Progenitor cell of endocrine pancreas (in vitro differentiated cells): ENCODE results near the gene ERVV-1. TPM values are rescaled to one million over a fixed set of nuclear protein-coding genes. Genes with fewer than 3 reads are reported as not detected.
"Not testable (repeated sequence)": the region's sequence is repeated elsewhere in the genome, so short reads cannot be mapped to it uniquely, and the experiment has no call there.

Experiments
- DNase-seq: peaks from one replicate; pipeline ENCODE4 v3.0.0; 2021; ENCODE audit warnings: low spot score; ENCODE audit not compliant: unreplicated experiment
- H3K27ac Mint-ChIP-seq: 2 replicates; pipeline ENCODE4 v1.8.0; 2021; ENCODE audit warnings: mild to moderate bottlenecking, moderate library complexity, mixed read lengths
- H3K27me3 Mint-ChIP-seq: 2 replicates; pipeline ENCODE4 v1.8.0; 2021; ENCODE audit warnings: mixed read lengths
- H3K36me3 Mint-ChIP-seq: 2 replicates; pipeline ENCODE4 v1.8.0; 2022; ENCODE audit warnings: mixed read lengths; ENCODE audit not compliant: insufficient read depth
- H3K4me1 Mint-ChIP-seq: 2 replicates; pipeline ENCODE4 v1.8.0; 2021; ENCODE audit warnings: low read depth, mixed read lengths
- H3K4me3 Mint-ChIP-seq: 2 replicates; pipeline ENCODE4 v1.8.0; 2021; ENCODE audit warnings: low read depth, mild to moderate bottlenecking, moderate library complexity, mixed read lengths
- H3K9me3 Mint-ChIP-seq: 2 replicates; pipeline ENCODE4 v1.8.0; 2021; ENCODE audit warnings: low read depth, mixed read lengths
- long read RNA-seq: library from polyadenylated mRNA; unstranded; transcript quantifications from one replicate; pipeline ENCODE4 v2.0.0, GENCODE V29; 2020
- total RNA-seq: library from RNA; stranded (reverse); gene quantifications from 2 replicates; pipeline ENCODE4 v1.2.1, GENCODE V29; 2021
- TF ChIP-seq, protein P1 (sequence below): fragments of 200-600 bp; sonication (generic); IDR thresholded peaks from one replicate; pipeline ENCODE4 v1.5.0; 2021; ENCODE audit warnings: antibody characterized with exemption, mild to moderate bottlenecking; ENCODE audit not compliant: unreplicated experiment

ERVV-1 gene, protein sequence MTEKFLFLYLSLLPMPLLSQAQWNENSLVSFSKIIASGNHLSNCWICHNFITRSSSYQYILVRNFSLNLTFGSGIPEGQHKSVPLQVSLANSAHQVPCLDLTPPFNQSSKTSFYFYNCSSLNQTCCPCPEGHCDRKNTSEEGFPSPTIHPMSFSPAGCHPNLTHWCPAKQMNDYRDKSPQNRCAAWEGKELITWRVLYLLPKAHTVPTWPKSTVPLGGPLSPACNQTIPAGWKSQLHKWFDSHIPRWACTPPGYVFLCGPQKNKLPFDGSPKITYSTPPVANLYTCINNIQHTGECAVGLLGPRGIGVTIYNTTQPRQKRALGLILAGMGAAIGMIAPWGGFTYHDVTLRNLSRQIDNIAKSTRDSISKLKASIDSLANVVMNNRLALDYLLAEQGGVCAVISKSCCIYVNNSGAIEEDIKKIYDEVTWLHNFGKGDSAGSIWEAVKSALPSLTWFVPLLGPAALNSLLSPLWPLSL
- not detected in 2 replicates for total RNA-seq
- long read RNA-seq, result 0 reads

DNA sequence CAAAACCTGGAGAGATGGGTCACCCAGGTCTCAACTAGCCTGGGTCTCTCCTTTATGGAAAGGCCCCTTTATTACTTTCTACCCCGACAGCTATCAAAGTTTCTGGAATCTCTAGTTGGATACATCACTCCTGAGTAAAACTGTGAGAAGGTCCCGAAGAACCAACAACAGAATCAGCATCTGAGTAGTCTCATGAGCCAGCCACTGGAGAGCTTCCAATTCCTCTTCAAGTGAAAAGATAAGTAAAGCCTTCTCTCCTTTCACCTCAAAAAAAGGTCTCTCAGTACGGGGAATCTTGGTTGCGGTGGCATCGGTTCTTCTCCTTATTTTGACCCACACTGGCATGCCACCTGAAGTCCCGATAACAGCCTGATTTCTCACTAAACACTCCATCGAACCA lies at the start of gene ERVV-1:
ERVV-1 (plus strand) TSS at position 301 of the 400 bp plus-strand sequence. CDS start 170 bp downstream, outside the sequence.
- peaks cover 2% of the 10 kb centered on the region for H3K4me1 Mint-ChIP-seq
- no peaks in the 10 kb centered on the region for H3K27me3 Mint-ChIP-seq
- no peaks in the 10 kb centered on the region for H3K36me3 Mint-ChIP-seq
- TF ChIP-seq, protein P1, sequence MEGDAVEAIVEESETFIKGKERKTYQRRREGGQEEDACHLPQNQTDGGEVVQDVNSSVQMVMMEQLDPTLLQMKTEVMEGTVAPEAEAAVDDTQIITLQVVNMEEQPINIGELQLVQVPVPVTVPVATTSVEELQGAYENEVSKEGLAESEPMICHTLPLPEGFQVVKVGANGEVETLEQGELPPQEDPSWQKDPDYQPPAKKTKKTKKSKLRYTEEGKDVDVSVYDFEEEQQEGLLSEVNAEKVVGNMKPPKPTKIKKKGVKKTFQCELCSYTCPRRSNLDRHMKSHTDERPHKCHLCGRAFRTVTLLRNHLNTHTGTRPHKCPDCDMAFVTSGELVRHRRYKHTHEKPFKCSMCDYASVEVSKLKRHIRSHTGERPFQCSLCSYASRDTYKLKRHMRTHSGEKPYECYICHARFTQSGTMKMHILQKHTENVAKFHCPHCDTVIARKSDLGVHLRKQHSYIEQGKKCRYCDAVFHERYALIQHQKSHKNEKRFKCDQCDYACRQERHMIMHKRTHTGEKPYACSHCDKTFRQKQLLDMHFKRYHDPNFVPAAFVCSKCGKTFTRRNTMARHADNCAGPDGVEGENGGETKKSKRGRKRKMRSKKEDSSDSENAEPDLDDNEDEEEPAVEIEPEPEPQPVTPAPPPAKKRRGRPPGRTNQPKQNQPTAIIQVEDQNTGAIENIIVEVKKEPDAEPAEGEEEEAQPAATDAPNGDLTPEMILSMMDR, result no peak
- H3K9me3 Mint-ChIP-seq, result no peaks in the 10 kb centered on the region
- DNase-seq, result no peak
- H3K27ac Mint-ChIP-seq, result no peak within 1 kb of the TSS
- H3K4me3 Mint-ChIP-seq, result no peak within 1 kb of the TSS

DNA sequence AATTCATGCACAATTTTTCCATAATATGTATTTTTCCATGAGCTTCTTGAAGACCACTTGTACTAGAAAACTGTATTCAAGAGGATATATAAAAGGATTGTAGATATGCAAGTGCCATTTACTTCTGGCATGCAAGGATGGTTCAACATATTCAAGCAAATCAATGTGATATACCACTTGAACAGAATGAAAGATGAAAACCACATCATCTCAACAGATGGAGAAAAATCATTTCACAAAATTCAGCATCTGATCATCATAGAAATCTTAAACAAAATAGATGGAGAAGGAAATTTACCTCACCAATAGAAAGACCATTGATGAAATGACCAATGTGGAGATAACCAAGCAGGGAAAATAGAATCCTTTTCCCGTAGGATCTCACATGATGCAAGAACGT lies 45.9 kb upstream of the ERVV-1 start:
- Mint-ChIP-seq H3K36me3 (peaks cover 39% of the 10 kb centered on the region), H3K27ac (no peak overlapping the region)
- TF ChIP-seq, protein P1, result no peak

DNA sequence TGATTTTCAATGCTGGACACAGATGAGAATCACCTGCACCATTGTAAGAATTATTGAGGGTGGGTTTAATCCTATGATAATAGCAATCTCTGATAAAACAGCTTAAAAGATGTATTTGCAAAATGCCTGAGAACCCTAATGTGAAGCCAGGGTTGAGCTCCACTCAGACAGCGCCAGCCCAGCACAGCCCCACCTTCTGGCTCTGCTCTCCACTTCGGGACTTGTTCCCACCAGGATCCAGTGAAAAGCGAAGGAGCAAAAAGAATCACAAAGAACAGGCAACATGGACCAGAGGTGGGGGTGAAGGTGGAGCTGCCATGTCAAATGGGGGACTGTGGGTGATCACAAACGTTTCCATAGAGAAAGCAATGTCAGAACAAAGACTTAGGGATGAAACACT lies 32.4 kb upstream of the ERVV-1 start:
- no peak for DNase-seq
- no peaks in the 10 kb centered on the region for H3K4me1 Mint-ChIP-seq

More for the DNA sequence above, 45.9 kb upstream of the ERVV-1 start:
- Mint-ChIP-seq H3K9me3 (peaks cover 10% of the 10 kb centered on the region), H3K4me1 (peaks cover 12% of the 10 kb centered on the region), H3K27me3 (no peaks in the 10 kb centered on the region), H3K4me3 (no peak overlapping the region)
- DNase-seq, result no peak

DNA sequence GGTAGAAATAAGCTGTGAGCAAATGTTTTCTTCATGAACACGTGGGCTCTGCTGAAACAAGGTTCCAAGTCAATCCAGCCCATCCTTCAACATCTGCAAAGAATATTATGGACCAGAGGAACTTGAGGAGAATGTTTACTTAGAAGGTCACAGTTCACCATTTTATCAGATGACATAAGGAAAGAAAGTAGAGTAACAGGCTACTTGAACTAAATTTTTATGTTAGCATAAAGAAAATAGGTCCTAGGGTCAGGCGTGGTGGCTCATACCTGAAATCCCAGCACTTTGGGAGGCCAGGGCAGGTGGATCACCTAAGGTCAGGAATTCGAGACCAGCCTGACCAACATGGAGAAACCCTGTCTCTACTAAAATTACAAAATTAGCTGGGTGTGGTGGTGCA lies 30.6 kb upstream of the ERVV-1 start:
- peaks cover 42% of the 10 kb centered on the region for H3K36me3 Mint-ChIP-seq
- DNase-seq, H3K27ac Mint-ChIP-seq, H3K4me3 Mint-ChIP-seq, H3K27me3 Mint-ChIP-seq, H3K4me1 Mint-ChIP-seq: not testable (repeated sequence)
- H3K9me3 Mint-ChIP-seq, result peaks cover 25% of the 10 kb centered on the region

More for the DNA sequence above, 32.4 kb upstream of the ERVV-1 start:
- Mint-ChIP-seq H3K36me3 (peaks cover 31% of the 10 kb centered on the region), H3K4me3 (no peak overlapping the region), H3K27me3 (no peaks in the 10 kb centered on the region), H3K27ac (no peak overlapping the region), H3K9me3 (peaks cover 15% of the 10 kb centered on the region)
- TF ChIP-seq, protein P1, result no peak

DNA sequence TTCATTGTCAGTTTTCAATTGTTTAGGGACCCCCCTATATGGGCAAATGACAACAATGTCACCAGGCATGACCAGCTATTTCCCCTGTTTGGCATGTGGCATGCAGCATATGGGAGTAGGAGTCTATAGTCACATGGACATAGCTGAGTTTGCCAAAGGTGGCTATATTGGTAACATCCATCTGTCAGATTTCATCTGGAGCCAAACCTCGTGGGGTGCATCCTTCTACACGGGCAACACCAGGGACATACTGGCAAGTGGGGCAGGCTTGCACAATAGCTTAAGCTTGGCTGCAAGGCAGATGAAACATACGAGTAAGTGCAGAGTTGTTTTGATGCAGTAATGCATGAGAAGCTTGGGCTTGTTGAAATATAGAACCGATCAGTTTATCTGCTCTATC lies 26.5 kb upstream of the ERVV-1 start:
- Mint-ChIP-seq H3K4me3 (no peak overlapping the region), H3K4me1 (peaks cover 5% of the 10 kb centered on the region), H3K27me3 (peaks cover 5% of the 10 kb centered on the region), H3K27ac (no peak overlapping the region), H3K9me3 (peaks cover 25% of the 10 kb centered on the region), H3K36me3 (peaks cover 46% of the 10 kb centered on the region)
- TF ChIP-seq, protein P1, result no peak
- DNase-seq, result no peak
